ENCODE results near the gene FOXL2.
A peak's percentile ranks its signal among the peaks of the same experiment; 100 is the strongest.

Gene FOXL2

GRCh38 chr3:138944929-138945708 is 1.8 kb downstream of the FOXL2 start:
- DNase-seq = peak in 1 of 2 donors; percentile 31

GRCh38 chr3:138944654-138944928 is 2.3 kb downstream of the FOXL2 start:
- no peak for DNase-seq

- DNase-seq = peak in 1 of 2 donors; percentile 39
Observed at GRCh38 chr3:138943724-138944653, 2.9 kb downstream of the FOXL2 start.

- DNase-seq = peak in 1 of 2 donors; percentile 59
Observed at GRCh38 chr3:138942861-138943623, 3.9 kb downstream of the FOXL2 start.

GRCh38 chr3:138942271-138942670 is 4.7 kb downstream of the FOXL2 start:
- DNase-seq = no peak

- DNase-seq = peak in 1 of 2 donors; percentile 15
Observed at GRCh38 chr3:138941259-138941885, 5.6 kb downstream of the FOXL2 start.

- no peak for DNase-seq
Observed at GRCh38 chr3:138940446-138940845, 6.5 kb downstream of the FOXL2 start.

- DNase-seq = no peak
Observed at GRCh38 chr3:138939561-138940241, 7.2 kb downstream of the FOXL2 start.

GRCh38 chr3:138938877-138939560 is 7.9 kb downstream of the FOXL2 start:
- no peak for DNase-seq

- no peak for DNase-seq
Observed at GRCh38 chr3:138938056-138938876, 8.7 kb downstream of the FOXL2 start.

GRCh38 chr3:138937690-138938055 is 9.3 kb downstream of the FOXL2 start:
- DNase-seq = no peak

- DNase-seq = no peak
Observed at GRCh38 chr3:138936741-138937689, 9.9 kb downstream of the FOXL2 start.

GRCh38 chr3:138935863-138936740 is 10.8 kb downstream of the FOXL2 start:
- peak in 1 of 2 donors; percentile 53 for DNase-seq

- DNase-seq = no peak
Observed at GRCh38 chr3:138935505-138935862, 11.5 kb downstream of the FOXL2 start.

GRCh38 chr3:138933981-138934691 is 12.8 kb downstream of the FOXL2 start:
- DNase-seq = no peak

- DNase-seq = no peak
Observed at GRCh38 chr3:138933068-138933668, 13.8 kb downstream of the FOXL2 start.

GRCh38 chr3:138928727-138929372 is 18.1 kb downstream of the FOXL2 start:
- DNase-seq = no peak

Data from bone marrow (tissue), 2 donors.